Retinal pigment epithelial cell (primary cell): ENCODE data around the gene TTC21A.

Experiments used
- DNase-seq: peaks from one replicate; pipeline ENCODE4 v3.0.0-alpha.2; 2010; ENCODE audit warnings: low read depth
- H3K4me3 ChIP-seq: 2 replicates; pipeline ENCODE4 v1.5.1; 2011; ENCODE audit warnings: mild to moderate bottlenecking, low read length, control low read depth, moderate library complexity
- CTCF ChIP-seq: conservative IDR thresholded peaks from 2 replicates; pipeline ENCODE4 v1.5.1; 2011; ENCODE audit warnings: low read depth, low read length, control low read depth, inconsistent platforms

The TTC21A gene

GRCh38 chr3:39181408-39182335 lies 74.2 kb downstream of the TTC21A start:
- DNase-seq, result no peak
- peak overlapping the region; percentile 53 for H3K4me3 ChIP-seq
- no peak for TF ChIP-seq CTCF

- H3K4me3 ChIP-seq, result no peak overlapping the region
- DNase-seq, result no peak
- no peak for TF ChIP-seq CTCF
These were observed 76.0 kb downstream of the TTC21A start for GRCh38 chr3:39183211-39184080.

GRCh38 chr3:39184081-39184967 lies 76.8 kb downstream of the TTC21A start:
- TF ChIP-seq CTCF, result no peak
- no peak overlapping the region for H3K4me3 ChIP-seq
- no peak for DNase-seq

GRCh38 chr3:39184968-39185285 lies 77.4 kb downstream of the TTC21A start:
- no peak overlapping the region for H3K4me3 ChIP-seq
- TF ChIP-seq CTCF, result no peak
- no peak for DNase-seq

GRCh38 chr3:39185326-39185958 lies 78.0 kb downstream of the TTC21A start:
- TF ChIP-seq CTCF, result no peak
- H3K4me3 ChIP-seq, result no peak overlapping the region

GRCh38 chr3:39185959-39186691 lies 78.6 kb downstream of the TTC21A start:
- no peak for TF ChIP-seq CTCF
- no peak for DNase-seq
- H3K4me3 ChIP-seq, result no peak overlapping the region

More at GRCh38 chr3:39185326-39185958, 78.0 kb downstream of the TTC21A start:
- no peak for DNase-seq
